ENCODE measurements around the gene ARPP19. TPM values are rescaled to one million over a fixed set of nuclear protein-coding genes. Genes with fewer than 3 reads are reported as not detected.
A peak's percentile ranks its signal among the peaks of the same experiment; 100 is the strongest.
"Not testable (repeated sequence)": the region's sequence is repeated elsewhere in the genome, so short reads cannot be mapped to it uniquely, and the experiment has no call there.

ARPP19 gene
- total RNA-seq, 2 experiments from 2014 or later, result 155 to 172 TPM

DNA sequence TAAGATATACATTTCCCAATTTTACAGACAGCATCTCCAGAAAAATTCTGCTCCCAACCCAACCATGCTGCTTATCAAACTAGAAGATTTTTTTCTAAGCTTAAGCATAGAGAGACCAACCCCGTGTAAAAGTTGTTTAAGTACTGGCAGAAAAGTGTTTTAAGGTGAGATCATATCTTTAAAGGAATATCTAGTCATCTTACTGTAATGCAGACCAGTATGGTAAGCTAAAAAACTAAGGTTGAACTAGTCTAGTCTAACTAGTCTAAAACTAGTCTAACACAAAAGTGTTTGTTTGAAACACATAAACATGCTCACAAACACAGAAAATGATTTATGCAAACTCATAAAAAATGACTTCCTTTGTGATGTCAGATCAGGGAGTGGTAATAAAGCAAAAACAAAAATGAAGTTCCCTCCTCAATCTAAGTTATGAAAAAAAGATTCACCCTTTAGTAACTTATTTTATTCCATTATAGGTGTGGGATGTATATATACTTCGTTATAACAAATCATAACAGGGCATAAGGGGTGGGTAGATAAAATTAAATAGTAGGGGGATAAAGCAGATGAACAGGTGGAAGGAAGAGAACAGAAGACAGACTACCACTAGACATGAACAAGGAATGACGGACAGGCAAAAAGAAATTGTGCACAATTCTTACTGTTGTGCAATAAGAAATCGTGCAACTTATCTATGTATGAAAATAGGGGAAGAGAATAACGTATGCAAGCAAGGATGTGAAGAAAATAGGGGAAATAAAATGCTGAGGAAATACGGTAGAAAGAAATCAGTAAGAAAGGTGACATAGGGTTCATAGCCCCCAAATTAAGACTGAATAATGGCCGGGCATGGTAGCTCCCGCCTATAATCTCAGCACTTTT is 50.1 kb downstream of the ARPP19 start:
- no peak overlapping the region for H3K27ac Mint-ChIP-seq
- peaks cover 3% of the 10 kb centered on the region for H3K36me3 Mint-ChIP-seq

GRCh38 chr15:52517014-52517413 is 51.8 kb downstream of the ARPP19 start:
- DNase-seq (no peak), ATAC-seq (ENCODE audit: low read depth) (no peak)
- Mint-ChIP-seq H3K36me3 (peaks cover 3% of the 10 kb centered on the region), H3K9me3 (no peaks in the 10 kb centered on the region), H3K27ac (no peak overlapping the region), H3K27me3 (no peaks in the 10 kb centered on the region), H3K4me3 (no peak overlapping the region), H3K4me1 (peaks cover 4% of the 10 kb centered on the region)
- POLR2A ChIA-PET, result no interaction called here

More for the DNA sequence above, 50.1 kb downstream of the ARPP19 start:
- Mint-ChIP-seq H3K4me1 (peaks cover 7% of the 10 kb centered on the region), H3K9me3 (no peaks in the 10 kb centered on the region), H3K4me3 (no peak overlapping the region), H3K27me3 (no peaks in the 10 kb centered on the region)
- DNase-seq (no peak), ATAC-seq (ENCODE audit: low read depth) (no peak)
- POLR2A ChIA-PET, result interaction anchor here (0.7 kb wide), 2 partner anchors 93 to 176 kb away, joined by 3 to 6 read pairs; no protein-coding TSS in a partner anchor

DNA sequence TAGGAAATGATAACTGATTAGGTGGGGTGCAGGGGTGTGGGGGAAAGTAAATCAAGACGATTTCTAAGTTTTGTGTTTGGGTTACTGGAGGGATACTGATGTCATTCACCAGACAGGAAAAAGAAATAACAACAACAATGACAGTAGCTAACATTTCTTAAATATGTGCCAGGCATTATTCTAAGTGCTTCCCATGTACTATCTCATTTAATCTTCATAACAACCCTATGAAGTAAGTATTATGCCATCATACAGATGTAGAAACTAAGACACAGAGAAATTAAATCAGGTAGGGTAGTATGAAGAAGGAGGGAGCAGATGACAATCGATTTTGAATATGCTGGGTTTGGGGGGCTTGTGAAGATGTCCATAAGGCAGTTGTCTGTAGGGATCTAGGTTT is 53.5 kb downstream of the ARPP19 start:
- Mint-ChIP-seq H3K36me3 (peaks cover 1% of the 10 kb centered on the region), H3K4me1 (no peaks in the 10 kb centered on the region), H3K27me3 (no peaks in the 10 kb centered on the region), H3K27ac (no peak overlapping the region), H3K4me3 (no peak overlapping the region), H3K9me3 (no peaks in the 10 kb centered on the region)
- no peak for ATAC-seq (ENCODE audit: low read depth)
- POLR2A ChIA-PET, result no interaction called here
- DNase-seq, result no peak

- peaks cover 1% of the 10 kb centered on the region for H3K36me3 Mint-ChIP-seq
- no peak overlapping the region for H3K4me3 Mint-ChIP-seq
- no peaks in the 10 kb centered on the region for H3K4me1 Mint-ChIP-seq
- no peaks in the 10 kb centered on the region for H3K27me3 Mint-ChIP-seq
- DNase-seq, result no peak
- no peak overlapping the region for H3K27ac Mint-ChIP-seq
- no peak for ATAC-seq (ENCODE audit: low read depth)
- POLR2A ChIA-PET, result no interaction called here
- no peaks in the 10 kb centered on the region for H3K9me3 Mint-ChIP-seq
Measured at GRCh38 chr15:52514482-52514881, 54.3 kb downstream of the ARPP19 start.

GRCh38 chr15:52512869-52513268 is 56.0 kb downstream of the ARPP19 start:
- H3K27me3 Mint-ChIP-seq; H3K36me3 Mint-ChIP-seq; H3K4me3 Mint-ChIP-seq; POLR2A ChIA-PET; ATAC-seq (ENCODE audit: low read depth); H3K4me1 Mint-ChIP-seq; H3K27ac Mint-ChIP-seq; H3K9me3 Mint-ChIP-seq; DNase-seq: not testable (repeated sequence)

DNA sequence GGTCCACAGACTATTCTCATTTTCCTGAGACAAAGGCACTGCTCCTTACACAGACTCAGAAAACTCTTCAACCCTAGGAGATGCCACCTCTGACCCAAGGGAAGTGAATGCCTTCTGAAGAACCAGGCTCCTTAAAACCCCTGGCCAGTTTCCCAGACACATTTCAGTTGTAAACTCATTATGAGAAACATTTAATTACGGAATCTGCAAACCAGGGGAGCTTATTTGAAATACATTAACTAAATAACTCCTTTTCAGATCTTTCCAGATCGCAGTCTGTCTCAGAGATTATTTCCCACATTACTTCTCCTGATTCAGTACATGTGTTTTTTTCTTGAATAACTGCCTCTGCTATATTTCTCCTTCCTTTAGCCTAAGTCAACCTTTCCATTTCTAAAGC is 57.7 kb downstream of the ARPP19 start:
- POLR2A ChIA-PET, result no interaction called here
- ATAC-seq (ENCODE audit: low read depth), result no peak

DNA sequence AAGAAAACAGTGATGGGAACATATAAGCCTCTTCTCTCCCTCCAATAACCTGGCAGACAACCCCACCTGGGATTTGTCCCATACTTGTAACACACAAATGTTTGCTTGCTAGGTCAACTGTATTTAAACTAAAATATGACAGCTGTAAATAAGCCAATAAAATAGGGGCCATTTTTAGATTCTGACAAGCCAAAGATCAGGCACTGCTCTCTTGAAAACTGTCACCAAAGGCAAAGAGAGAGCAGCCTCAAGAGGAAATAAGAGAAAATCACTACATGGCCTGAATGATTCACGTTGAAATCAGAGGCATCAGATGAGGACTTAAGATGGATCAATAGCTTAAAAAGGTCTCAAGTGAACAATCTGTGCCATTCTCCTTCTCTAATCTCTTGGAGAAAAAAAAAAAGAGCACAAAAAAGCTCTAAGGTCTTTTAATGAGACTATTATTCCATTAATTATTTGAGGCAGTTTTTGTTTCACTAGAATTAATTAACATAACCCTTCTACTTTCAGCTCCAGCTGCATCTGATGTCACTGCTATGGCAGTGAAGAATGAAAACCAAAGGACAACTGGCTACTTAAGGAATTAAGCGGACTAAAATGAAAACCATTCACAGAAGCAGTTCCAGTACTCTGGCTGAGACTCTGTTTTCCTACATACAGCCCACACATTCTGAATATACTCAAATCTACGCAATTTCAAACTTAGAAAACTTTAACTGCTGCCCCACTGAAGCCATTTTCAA is 59.2 kb downstream of the ARPP19 start:
- no peak for ATAC-seq (ENCODE audit: low read depth)
- H3K27ac Mint-ChIP-seq, result no peak overlapping the region
- H3K4me3 Mint-ChIP-seq, result no peak overlapping the region
- peaks cover 2% of the 10 kb centered on the region for H3K36me3 Mint-ChIP-seq
- H3K9me3 Mint-ChIP-seq, result no peaks in the 10 kb centered on the region
- DNase-seq, result no peak
- no peaks in the 10 kb centered on the region for H3K27me3 Mint-ChIP-seq
- peaks cover 3% of the 10 kb centered on the region for H3K4me1 Mint-ChIP-seq
- POLR2A ChIA-PET, result no interaction called here

More for the DNA sequence above, 57.7 kb downstream of the ARPP19 start:
- Mint-ChIP-seq H3K27me3 (no peaks in the 10 kb centered on the region), H3K27ac (no peak overlapping the region), H3K4me3 (no peak overlapping the region), H3K9me3 (no peaks in the 10 kb centered on the region), H3K36me3 (no peaks in the 10 kb centered on the region), H3K4me1 (no peaks in the 10 kb centered on the region)
- no peak for DNase-seq

DNA sequence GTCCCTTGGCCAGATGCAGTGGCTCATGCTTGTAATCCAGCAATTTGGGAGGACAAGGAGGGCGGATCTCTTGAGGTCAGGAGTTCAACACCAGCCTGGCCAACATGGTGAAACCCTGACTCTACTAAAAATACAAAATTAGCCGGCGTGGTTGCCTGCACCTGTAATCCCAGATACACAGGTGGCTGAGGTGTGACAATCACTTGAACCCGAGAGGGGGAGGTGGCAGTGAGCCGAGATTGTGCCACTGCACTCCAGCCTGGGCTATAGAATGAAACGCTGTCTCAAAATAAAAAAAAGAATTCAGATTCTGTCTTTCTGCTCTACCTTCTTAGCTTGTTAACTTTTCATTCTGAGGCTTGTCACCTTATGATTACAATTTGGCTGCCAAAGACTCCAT is 62.3 kb downstream of the ARPP19 start:
- DNase-seq (no peak), ATAC-seq (ENCODE audit: low read depth) (no peak)
- Mint-ChIP-seq H3K9me3 (no peaks in the 10 kb centered on the region), H3K36me3 (peaks cover 5% of the 10 kb centered on the region), H3K27ac (no peak overlapping the region), H3K27me3 (no peaks in the 10 kb centered on the region), H3K4me1 (peaks cover 10% of the 10 kb centered on the region), H3K4me3 (no peak overlapping the region)
- POLR2A ChIA-PET, result no interaction called here

GRCh38 chr15:52505151-52505550 is 63.7 kb downstream of the ARPP19 start:
- Mint-ChIP-seq H3K27me3 (no peaks in the 10 kb centered on the region), H3K4me3 (no peak overlapping the region), H3K36me3 (peaks cover 5% of the 10 kb centered on the region), H3K27ac (no peak overlapping the region), H3K4me1 (peaks cover 10% of the 10 kb centered on the region), H3K9me3 (no peaks in the 10 kb centered on the region)
- POLR2A ChIA-PET, result no interaction called here
- no peak for ATAC-seq (ENCODE audit: low read depth)
- no peak for DNase-seq

DNA sequence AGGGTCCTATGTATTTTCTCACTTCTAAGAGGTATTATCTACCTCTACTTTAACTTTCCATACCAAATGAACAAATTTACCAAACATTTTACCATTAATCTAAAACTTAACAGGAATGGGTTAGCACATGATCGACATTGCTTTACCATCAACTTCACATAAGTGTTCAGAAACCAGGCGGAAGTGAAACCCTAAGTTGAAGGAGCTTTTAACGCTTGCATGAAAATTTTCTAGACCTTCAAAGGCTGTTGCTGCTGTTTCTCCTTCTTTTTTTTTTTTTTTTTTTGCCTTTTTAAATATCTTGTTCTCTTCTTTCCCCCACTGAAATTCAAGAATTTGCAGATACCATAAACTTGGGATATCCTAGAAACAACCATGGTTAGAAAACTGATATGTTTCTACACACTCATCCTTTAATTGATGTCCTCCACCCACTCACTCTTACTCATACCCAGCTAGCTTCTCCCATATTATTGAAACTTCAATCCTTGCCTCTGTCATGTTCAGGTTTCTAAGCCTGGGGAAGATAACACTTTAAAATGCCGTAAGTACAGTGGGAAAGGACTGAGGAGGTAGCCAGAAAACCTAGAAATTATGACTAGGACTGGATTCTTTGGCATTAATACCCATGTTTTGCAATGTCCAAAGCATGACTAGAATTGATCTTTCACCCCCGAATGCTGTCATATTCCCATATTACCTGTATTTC is 64.9 kb downstream of the ARPP19 start:
- ATAC-seq (ENCODE audit: low read depth), result no peak
- DNase-seq, result no peak
- H3K36me3 Mint-ChIP-seq, result peaks cover 7% of the 10 kb centered on the region
- no peaks in the 10 kb centered on the region for H3K9me3 Mint-ChIP-seq
- H3K27ac Mint-ChIP-seq, result peak overlapping the region; percentile 17
- POLR2A ChIA-PET, result no interaction called here
- peak overlapping the region; percentile 44 for H3K4me3 Mint-ChIP-seq
- H3K27me3 Mint-ChIP-seq, result no peaks in the 10 kb centered on the region
- H3K4me1 Mint-ChIP-seq, result peaks cover 14% of the 10 kb centered on the region

DNA sequence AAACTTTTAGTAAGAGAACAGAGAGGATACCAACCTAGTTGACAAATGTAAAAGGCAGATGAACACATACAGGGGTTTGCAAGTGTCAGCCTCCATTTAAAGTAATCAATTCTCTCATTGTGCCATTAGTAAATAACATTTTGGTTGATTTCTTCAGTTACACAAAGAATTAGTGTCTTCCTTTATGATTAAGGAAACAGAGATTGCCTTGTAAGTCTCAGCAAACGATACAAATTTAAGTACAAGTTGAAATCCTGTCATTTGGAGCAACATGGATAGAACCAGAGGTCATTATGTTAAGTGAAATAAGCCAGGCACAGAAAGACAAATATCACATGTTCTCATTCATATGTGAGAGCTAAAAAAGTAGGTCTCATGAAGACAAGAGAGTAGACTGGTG is 66.2 kb downstream of the ARPP19 start:
- peaks cover 14% of the 10 kb centered on the region for H3K4me1 Mint-ChIP-seq
- DNase-seq, result no peak
- no peaks in the 10 kb centered on the region for H3K27me3 Mint-ChIP-seq
- no peaks in the 10 kb centered on the region for H3K9me3 Mint-ChIP-seq
- no peak overlapping the region for H3K4me3 Mint-ChIP-seq
- no peak overlapping the region for H3K27ac Mint-ChIP-seq
- POLR2A ChIA-PET, result no interaction called here
- peaks cover 7% of the 10 kb centered on the region for H3K36me3 Mint-ChIP-seq
- no peak for ATAC-seq (ENCODE audit: low read depth)

DNA sequence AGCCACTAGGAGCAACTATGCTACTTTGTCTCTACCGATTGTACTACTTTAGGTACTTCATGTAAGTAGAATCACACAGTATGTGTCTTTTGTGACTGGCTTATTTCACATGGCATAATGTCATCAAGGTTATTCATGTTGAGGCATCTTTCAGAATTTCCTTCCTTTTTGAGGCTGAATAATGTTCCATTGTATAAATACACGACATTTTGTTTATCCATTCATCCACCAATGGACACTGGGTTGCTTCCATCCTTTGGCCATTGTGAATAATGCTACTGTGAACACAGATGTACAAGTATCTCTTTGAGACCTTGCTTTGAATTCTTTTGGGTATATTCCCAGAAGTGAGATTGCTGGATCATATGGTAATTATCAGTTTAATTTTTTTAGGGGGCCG is 69.3 kb downstream of the ARPP19 start:
- H3K36me3 Mint-ChIP-seq, result peaks cover 8% of the 10 kb centered on the region
- POLR2A ChIA-PET, result no interaction called here
- no peaks in the 10 kb centered on the region for H3K27me3 Mint-ChIP-seq
- no peak overlapping the region for H3K27ac Mint-ChIP-seq
- DNase-seq, result no peak
- no peak for ATAC-seq (ENCODE audit: low read depth)
- peaks cover 16% of the 10 kb centered on the region for H3K4me1 Mint-ChIP-seq
- H3K4me3 Mint-ChIP-seq, result no peak overlapping the region
- no peaks in the 10 kb centered on the region for H3K9me3 Mint-ChIP-seq

- Mint-ChIP-seq H3K36me3 (peaks cover 8% of the 10 kb centered on the region), H3K27ac (no peak overlapping the region), H3K27me3 (no peaks in the 10 kb centered on the region), H3K9me3 (no peaks in the 10 kb centered on the region), H3K4me3 (no peak overlapping the region), H3K4me1 (peaks cover 12% of the 10 kb centered on the region)
- ATAC-seq (ENCODE audit: low read depth) (no peak), DNase-seq (no peak)
- POLR2A ChIA-PET, result no interaction called here
Measured at GRCh38 chr15:52498706-52499105, 70.1 kb downstream of the ARPP19 start.
